K562 (cell line): ENCODE results near the gene CD300C. TPM values are rescaled to one million over a fixed set of nuclear protein-coding genes. Genes with fewer than 3 reads are reported as not detected.

Experiments used
- ATAC-seq: fragments of 200-7000 bp; cut with Tn5 transposase; 3 replicates; pipeline ENCODE4 v1.9.1; 2020; ENCODE audit warnings: moderate library complexity
- BruUV-seq: library from RNA; stranded (reverse); fragments of 400-500 nt; replicated peaks from 2 replicates; lab custom pipeline; 2021; lab: Mats Ljungman, UMichigan
- CTCF ChIA-PET: fragments of 300-600 bp; formaldehyde crosslinking; extraction: SDS; loops from one replicate; lab custom pipeline; 2021; ENCODE audit warnings: low intra/inter-chr PET ratio; lab: Yijun Ruan, JAX
- POLR2A ChIA-PET: fragments of 300-600, 350-650 bp; sonication (Branson Sonifier 250); formaldehyde crosslinking; extraction: SDS; loops from one replicate; lab custom pipeline; 2021; ENCODE audit warnings: antibody characterized with exemption, inconsistent platforms; lab: Yijun Ruan, JAX
- DNase-seq, 4 experiments: peaks; one replicate each; pipeline versions ENCODE4 v3.0.0 to v3.0.0-alpha.2; 2011 to 2018; ENCODE audit warnings: low spot score in 3 of 4, mixed read lengths in 3 of 4; ENCODE audit errors: extremely low read depth in 1 of 4
- FAIRE-seq: peaks from 2 replicates; lab custom pipeline; 2011; peaks lifted over from hg19 to GRCh38; lab: Jason Lieb, UNC
- H2AFZ ChIP-seq: 2 replicates; pipeline ENCODE4 v1.6.0; 2011; ENCODE audit warnings: low read depth, low read length, control low read depth, inconsistent platforms
- H3K27ac ChIP-seq: fragments of 200-600 bp; 3 replicates; pipeline ENCODE4 v1.8.0; 2011; ENCODE audit warnings: low read depth, mild to moderate bottlenecking, control low read depth, inconsistent platforms, low read length, moderate library complexity, mixed read lengths; ENCODE audit errors: extremely low read depth
- H3K27me3 ChIP-seq, 2 experiments: fragments of 300-600 bp in 1 of 2; 2 replicates in 1 of 2; 3 replicates in 1 of 2; pipeline versions ENCODE4 v1.6.0 to v1.8.0; 2011; ENCODE audit warnings: inconsistent platforms in 2 of 2, low read length in 2 of 2, mild to moderate bottlenecking in 1 of 2, mixed read lengths in 1 of 2, moderate library complexity in 1 of 2; ENCODE audit not compliant: control insufficient read depth in 2 of 2, insufficient read depth in 2 of 2
- H3K36me3 ChIP-seq: fragments of 300-600 bp; 3 replicates; pipeline ENCODE4 v1.8.0; 2011; ENCODE audit warnings: mild to moderate bottlenecking, low read length, inconsistent platforms; ENCODE audit not compliant: control insufficient read depth, insufficient read depth
- H3K4me1 ChIP-seq, 2 experiments: fragments of 200-600 bp in 1 of 2; replicated peaks in 1 of 2; 2 replicates in 1 of 2; 3 replicates in 1 of 2; pipeline versions ENCODE4 v1.5.1 to v1.8.0; 2011; ENCODE audit warnings: inconsistent platforms in 2 of 2, low read length in 2 of 2, mild to moderate bottlenecking in 1 of 2, mixed read lengths in 1 of 2, moderate library complexity in 1 of 2; ENCODE audit not compliant: control insufficient read depth in 2 of 2, insufficient read depth in 2 of 2
- H3K4me2 ChIP-seq: 2 replicates; pipeline ENCODE4 v1.6.1; 2011; ENCODE audit warnings: low read length, control low read depth, inconsistent platforms, mixed read lengths; ENCODE audit not compliant: insufficient read depth
- H3K4me3 ChIP-seq: fragments of 200-600 bp; sonication (generic), shearing (Covaris generic); 2 replicates; pipeline ENCODE4 v1.5.1; 2016; ENCODE audit warnings: control low read depth, inconsistent platforms
- H3K79me2 ChIP-seq: fragments of 200-600 bp; 3 replicates; pipeline ENCODE4 v1.8.0; 2011; ENCODE audit warnings: low read length, inconsistent platforms; ENCODE audit not compliant: control insufficient read depth, insufficient read depth
- H3K9ac ChIP-seq, 2 experiments: 2 replicates each; pipeline versions ENCODE4 v1.6.0 to v1.6.1; 2011; ENCODE audit warnings: low read depth in 2 of 2, low read length in 2 of 2, control low read depth in 1 of 2, inconsistent platforms in 1 of 2, mild to moderate bottlenecking in 1 of 2, mixed read lengths in 1 of 2; ENCODE audit not compliant: insufficient read depth in 1 of 2
- H3K9me1 ChIP-seq: one replicate; pipeline ENCODE4 v1.6.0; 2011; ENCODE audit warnings: inconsistent platforms, mild to moderate bottlenecking, low read length, moderate library complexity; ENCODE audit not compliant: control insufficient read depth, insufficient read depth
- H3K9me3 ChIP-seq: replicated peaks from 2 replicates; pipeline ENCODE4 v1.5.1; 2011; ENCODE audit warnings: low read depth, low read length, inconsistent platforms; ENCODE audit not compliant: control insufficient read depth, insufficient read depth
- H4K20me1 ChIP-seq: replicated peaks from 2 replicates; pipeline ENCODE4 v1.6.1; 2011; ENCODE audit warnings: low read length, inconsistent platforms, mixed read lengths; ENCODE audit not compliant: control insufficient read depth, insufficient read depth
- NCOA2 ChIP-seq, 2 experiments: fragments of 450-650 bp; IDR thresholded peaks; 2 replicates each; pipeline ENCODE4 v1.6.1; 2018; ENCODE audit warnings: mild to moderate bottlenecking in 2 of 2, moderate library complexity in 1 of 2; ENCODE audit not compliant: partially characterized antibody in 2 of 2
- PML ChIP-seq: IDR thresholded peaks from 2 replicates; pipeline ENCODE4 v1.6.1; 2012; ENCODE audit warnings: low read length, inconsistent platforms
- SIN3B ChIP-seq: fragments of 450-650 bp; IDR thresholded peaks from 2 replicates; pipeline ENCODE4 v1.6.1; 2017; ENCODE audit warnings: low read depth, mild to moderate bottlenecking, moderate library complexity
- SMC3 ChIP-seq: conservative IDR thresholded peaks from 2 replicates; pipeline ENCODE4 v1.6.1; 2011; ENCODE audit warnings: low read depth, low read length, improper control_type of control experiment; ENCODE audit not compliant: insufficient read depth
- SRSF9 ChIP-seq: fragments of 200-400 bp; formaldehyde crosslinking; IDR thresholded peaks from 2 replicates; pipeline ENCODE4 v1.6.1; 2017; ENCODE audit warnings: low read depth, low read length, borderline replicate concordance
- ZBTB7A ChIP-seq: IDR thresholded peaks from 2 replicates; pipeline ENCODE4 v1.6.1; 2011; ENCODE audit warnings: low read depth, mild to moderate bottlenecking, low read length, moderate library complexity, borderline replicate concordance; ENCODE audit not compliant: control insufficient read depth
- ZNF347 ChIP-seq: fragments of 450-650 bp; formaldehyde crosslinking; IDR thresholded peaks from 2 replicates; pipeline ENCODE4 v1.4.0; 2020; ENCODE audit warnings: low read depth, mild to moderate bottlenecking, moderate library complexity
- WGBS: fragments of 100-300 bp; shearing (Covaris generic); methylation state at CpG from one replicate; pipeline ENCODE4 v1.1.6; 2016; ENCODE audit warnings: low coverage, mixed read lengths; ENCODE audit not compliant: insufficient coverage; ENCODE audit errors: missing lambda C conversion rate; 5-methylcytosine and 5-hydroxymethylcytosine counted together
- in situ Hi-C: fragments of 300-500 bp; cut with MboI; formaldehyde crosslinking; loops from 4 replicates; pipeline ENCODE4 v1.15.0; 2018; ENCODE audit warnings: inconsistent platforms, mixed read lengths
- intact Hi-C: fragments of 100-400 bp; cut with micrococcal nuclease; formaldehyde crosslinking; loops from 2 replicates; pipeline ENCODE4 v1.14.2; 2022
- polyA plus RNA-seq, 8 experiments: library from polyadenylated mRNA; depleted of rRNA in 4 of 8; stranded (reverse) in 5 of 8; unstranded in 3 of 8; fragments of >200 nt; fragmentation: Nextera tagmentation in 2 of 8; fragmentation: Illumina TruSeq in 1 of 8; extraction: Ambion mirVana in 2 of 8; extraction: Trizol in 1 of 8; gene quantifications; 2 replicates each; pipeline versions ENCODE4 v1.2.1 to v1.2.3, GENCODE V29; 2011 to 2014; ENCODE audit warnings: inconsistent platforms in 1 of 8, missing spikeins in 1 of 8
- total RNA-seq, 7 experiments: library from RNA; depleted of rRNA in 6 of 7; stranded (reverse); fragments of >200 nt in 6 of 7; fragmentation: Illumina TruSeq in 2 of 7; extraction: Trizol in 2 of 7; gene quantifications; 2 replicates each; pipeline versions ENCODE4 v1.2.1 to v1.2.3, GENCODE V29; 2011 to 2021; ENCODE audit warnings: low replicate concordance in 1 of 7
- TF ChIP-seq, protein P1 (sequence below): IDR thresholded peaks from 2 replicates; pipeline ENCODE4 v1.6.1; 2011; ENCODE audit not compliant: insufficient read length; ENCODE audit errors: extremely low read depth

Gene CD300C
- total and polyA plus RNA-seq, 9 of the 15 experiments (the other 6 are each of a cell fraction or from before 2014, with no cell fraction given), result 0.04 to 0.16 (median 0.07) TPM; not detected in 6

DNA sequence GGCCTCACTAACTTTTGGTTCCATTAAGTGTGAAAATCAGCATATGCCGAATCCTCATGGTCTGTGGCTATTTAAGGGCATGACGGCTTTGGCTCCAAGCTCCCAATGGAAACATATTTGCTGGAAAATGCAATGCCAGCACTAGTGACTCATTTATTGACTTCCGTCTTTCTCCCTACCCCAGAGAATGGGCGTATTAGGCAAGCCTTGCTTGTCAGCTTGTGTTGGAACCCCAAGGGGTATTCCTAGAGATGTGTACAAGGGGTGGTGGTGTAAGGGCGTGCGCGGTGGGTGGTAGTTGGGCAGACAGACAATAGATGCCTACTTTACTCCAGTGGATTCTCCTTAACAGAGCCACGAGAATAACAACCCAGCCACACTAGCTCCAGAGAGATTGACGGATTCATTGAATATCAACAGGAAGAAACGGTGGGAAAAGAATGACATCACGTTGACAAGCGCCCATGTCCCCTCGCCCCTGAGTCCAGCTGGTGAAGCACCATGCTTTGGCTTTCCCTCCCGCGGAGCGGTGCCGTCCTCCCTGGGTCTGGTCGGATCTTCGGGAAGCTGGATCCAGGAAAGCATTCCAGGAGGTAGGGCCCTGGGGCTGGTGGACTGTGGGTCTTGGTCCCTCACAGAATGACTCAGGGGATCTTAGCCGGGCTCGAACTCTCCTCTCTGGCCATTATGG, 25.0 kb downstream of the CD300C start (continued):
- TF ChIP-seq SIN3B, result no peak
- no peak for TF ChIP-seq NCOA2 (IDR thresholded peaks at IDR 0.05; ENCODE audit: partially characterized antibody in 2 of 2)
- TF ChIP-seq, all 486 proteins: peak for 0

DNA sequence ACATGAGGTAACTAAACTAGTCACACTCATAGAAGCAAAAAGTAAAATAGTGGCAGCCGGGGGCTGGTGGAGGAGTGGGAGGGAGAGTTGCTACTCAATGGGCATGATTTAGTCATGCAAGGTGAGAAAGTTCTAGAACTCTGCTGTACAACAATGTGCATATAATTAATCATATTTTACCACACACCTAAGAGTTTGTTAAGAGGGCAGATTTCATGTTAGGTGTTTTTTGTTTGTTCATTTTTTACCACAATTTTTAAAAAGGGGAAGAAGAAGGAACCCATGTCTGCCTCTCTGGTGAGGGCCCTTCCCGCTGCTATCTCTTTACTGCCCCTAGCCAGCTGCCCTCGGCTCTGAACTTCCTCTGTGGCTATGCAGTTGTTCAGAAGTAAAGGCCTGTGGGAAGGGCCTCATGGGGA, 25.9 kb downstream of the CD300C start:
- Histone ChIP-seq H3K4me3 (no peak overlapping the region), H4K20me1 (no peaks in the 10 kb centered on the region), H3K4me1 (no peaks in the 10 kb centered on the region), H3K9ac (no peak overlapping the region), H3K4me2 (no peak overlapping the region), H2AFZ (no peak overlapping the region), H3K36me3 (no peaks in the 10 kb centered on the region), H3K9me1 (no peaks in the 10 kb centered on the region), H3K27me3 (peaks cover 11 to 36% of the 10 kb centered on the region in 2 experiments; a peak in 3 of 5 replicates), H3K27ac (no peak overlapping the region), H3K9me3 (no peaks in the 10 kb centered on the region), H3K79me2 (no peaks in the 10 kb centered on the region)
- POLR2A ChIA-PET, result no interaction called here
- CTCF ChIA-PET, result no interaction called here
- no TSS peak for BruUV-seq
- TF ChIP-seq, protein P1, sequence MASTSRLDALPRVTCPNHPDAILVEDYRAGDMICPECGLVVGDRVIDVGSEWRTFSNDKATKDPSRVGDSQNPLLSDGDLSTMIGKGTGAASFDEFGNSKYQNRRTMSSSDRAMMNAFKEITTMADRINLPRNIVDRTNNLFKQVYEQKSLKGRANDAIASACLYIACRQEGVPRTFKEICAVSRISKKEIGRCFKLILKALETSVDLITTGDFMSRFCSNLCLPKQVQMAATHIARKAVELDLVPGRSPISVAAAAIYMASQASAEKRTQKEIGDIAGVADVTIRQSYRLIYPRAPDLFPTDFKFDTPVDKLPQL, result no peak
- TF ChIP-seq SMC3 (no peak), ZBTB7A (no peak), PML (no peak), SRSF9 (no peak), ZNF347 (CRISPR knock-in tag) (no peak)
- 0% methylated on average over 3 of the region's 3 CpGs for WGBS
- intact Hi-C loops (no loop called here), in situ Hi-C loops (no loop called here)
- DNase-seq, result no peak
- no peak for FAIRE-seq
- ATAC-seq, result no peak
